IPS DF 6.9 (cell line): ENCODE results near the gene SEC14L5.

Source experiments
- DNase-seq: peaks from one replicate; pipeline ENCODE4 v3.0.0-alpha.2; 2013; ENCODE audit warnings: low read depth, low spot score
- H3K27ac ChIP-seq: one replicate; pipeline ENCODE4 v1.5.1; 2013; ENCODE audit warnings: low read length, control low read depth
- H3K27me3 ChIP-seq: 2 replicates; pipeline ENCODE4 v1.6.1; 2013; ENCODE audit warnings: mild to moderate bottlenecking, low read length; ENCODE audit not compliant: control insufficient read depth, insufficient read depth
- H3K36me3 ChIP-seq: 2 replicates; pipeline ENCODE4 v1.6.1; 2013; ENCODE audit warnings: low read length; ENCODE audit not compliant: control insufficient read depth, insufficient read depth
- H3K4me1 ChIP-seq: 2 replicates; pipeline ENCODE4 v1.6.1; 2013; ENCODE audit warnings: low read length; ENCODE audit not compliant: control insufficient read depth, insufficient read depth
- H3K4me3 ChIP-seq: 2 replicates; pipeline ENCODE4 v1.5.1; 2013; ENCODE audit warnings: mild to moderate bottlenecking, low read length
- H3K9me3 ChIP-seq: 2 replicates; pipeline ENCODE4 v1.6.1; 2013; ENCODE audit warnings: low read length, inconsistent platforms; ENCODE audit not compliant: control insufficient read depth, insufficient read depth
- WGBS: extraction: QIAGEN DNeasy Blood & Tissue Kit; methylation state at CpG from one replicate; pipeline ENCODE4 v1.1.7; 2013; ENCODE audit warnings: mixed read lengths, missing lambda C conversion rate; ENCODE audit not compliant: insufficient read length, insufficient coverage; 5-methylcytosine and 5-hydroxymethylcytosine counted together

SEC14L5 gene

DNA sequence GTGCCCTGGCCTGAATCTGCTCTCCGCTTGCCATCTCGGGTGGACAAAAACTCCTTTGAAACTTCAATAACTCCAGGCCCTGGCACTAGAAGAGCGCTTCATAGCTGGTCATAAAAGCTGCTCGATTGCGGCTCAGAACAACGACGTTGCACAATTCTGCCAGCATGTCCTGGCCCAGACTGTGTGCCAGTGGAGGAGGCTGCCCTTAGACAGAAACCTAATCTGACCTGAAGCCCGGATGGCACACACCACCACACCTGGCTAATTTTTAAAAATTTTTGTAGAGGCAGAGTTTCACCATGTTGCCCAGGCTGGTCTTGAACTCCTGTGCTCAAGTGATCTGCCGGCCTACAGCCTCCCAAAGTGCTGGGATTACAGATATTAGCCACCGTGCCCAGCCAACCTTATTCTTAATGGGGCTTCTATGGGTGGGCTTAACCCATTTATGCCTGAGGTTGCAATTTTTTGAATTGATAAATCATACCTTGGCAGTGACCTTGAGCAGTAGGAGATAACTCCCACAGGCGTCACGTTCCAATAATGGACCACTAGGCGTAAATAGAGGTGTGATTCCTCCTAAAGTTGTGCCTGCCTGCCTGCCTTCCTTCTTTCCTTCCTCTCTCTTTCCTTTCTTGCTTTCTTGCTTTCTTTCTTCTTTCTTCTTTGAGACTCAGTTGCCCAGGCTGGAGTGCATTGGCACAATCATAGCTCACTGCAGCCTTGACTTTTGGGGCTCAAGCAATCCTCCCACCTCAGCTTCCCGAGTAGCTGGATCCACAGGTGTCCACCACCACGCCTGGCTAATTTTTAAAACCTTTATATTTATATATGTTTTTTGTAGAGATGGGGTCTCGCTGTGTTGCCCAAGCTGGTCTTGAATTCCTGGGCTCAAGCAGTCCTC, 20.1 kb upstream of the SEC14L5 start:
- WGBS, result no CpG with 5 or more reads among the region's 16 CpGs
- no peak for DNase-seq

GRCh38 chr16:4938683-4939030, 19.5 kb upstream of the SEC14L5 start:
- H3K27ac ChIP-seq, result no peak overlapping the region
- H3K4me3 ChIP-seq, result no peak overlapping the region
- H3K36me3 ChIP-seq, result no peaks in the 10 kb centered on the region
- no peaks in the 10 kb centered on the region for H3K27me3 ChIP-seq
- WGBS, result no CpG with 5 or more reads among the region's 5 CpGs
- DNase-seq, result no peak
- H3K9me3 ChIP-seq, result no peaks in the 10 kb centered on the region
- peaks cover 17% of the 10 kb centered on the region for H3K4me1 ChIP-seq

More for the DNA sequence above, 20.1 kb upstream of the SEC14L5 start:
- Histone ChIP-seq H3K4me1 (peaks cover 13% of the 10 kb centered on the region), H3K27me3 (no peaks in the 10 kb centered on the region), H3K36me3 (no peaks in the 10 kb centered on the region), H3K27ac (no peak overlapping the region), H3K4me3 (no peak overlapping the region), H3K9me3 (no peaks in the 10 kb centered on the region)

DNA sequence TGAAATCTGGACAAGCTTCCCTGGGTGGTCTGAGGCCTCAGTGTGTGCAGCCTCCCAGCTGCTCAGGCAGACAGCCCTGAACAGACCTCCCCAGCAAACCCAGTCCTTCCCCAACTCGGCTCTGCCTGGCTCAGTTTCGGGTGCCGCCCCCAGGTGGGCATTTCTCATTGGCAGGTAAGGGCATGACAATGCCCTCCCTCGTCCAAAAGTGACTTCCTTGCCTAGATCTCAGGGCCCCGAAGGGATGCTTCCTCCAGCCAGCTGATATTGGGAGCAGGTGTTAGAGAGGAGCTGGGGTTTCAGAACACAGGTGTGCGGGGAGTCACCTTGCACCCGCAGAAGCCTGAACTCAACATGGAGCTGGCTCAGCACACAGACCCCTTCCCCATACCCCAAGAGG, 17.4 kb upstream of the SEC14L5 start:
- DNase-seq, result no peak
- no peaks in the 10 kb centered on the region for H3K36me3 ChIP-seq
- WGBS, result no CpG with 5 or more reads among the region's 7 CpGs
- H3K27me3 ChIP-seq, result no peaks in the 10 kb centered on the region
- no peak overlapping the region for H3K4me3 ChIP-seq
- H3K4me1 ChIP-seq, result peaks cover 19% of the 10 kb centered on the region
- no peaks in the 10 kb centered on the region for H3K9me3 ChIP-seq
- no peak overlapping the region for H3K27ac ChIP-seq

GRCh38 chr16:4942481-4942880, 15.6 kb upstream of the SEC14L5 start:
- WGBS, result no CpG with 5 or more reads among the region's 9 CpGs
- Histone ChIP-seq H3K27me3 (no peaks in the 10 kb centered on the region), H3K36me3 (no peaks in the 10 kb centered on the region), H3K27ac (no peak overlapping the region), H3K4me1 (peaks cover 17% of the 10 kb centered on the region), H3K4me3 (no peak overlapping the region), H3K9me3 (no peaks in the 10 kb centered on the region)
- no peak for DNase-seq

DNA sequence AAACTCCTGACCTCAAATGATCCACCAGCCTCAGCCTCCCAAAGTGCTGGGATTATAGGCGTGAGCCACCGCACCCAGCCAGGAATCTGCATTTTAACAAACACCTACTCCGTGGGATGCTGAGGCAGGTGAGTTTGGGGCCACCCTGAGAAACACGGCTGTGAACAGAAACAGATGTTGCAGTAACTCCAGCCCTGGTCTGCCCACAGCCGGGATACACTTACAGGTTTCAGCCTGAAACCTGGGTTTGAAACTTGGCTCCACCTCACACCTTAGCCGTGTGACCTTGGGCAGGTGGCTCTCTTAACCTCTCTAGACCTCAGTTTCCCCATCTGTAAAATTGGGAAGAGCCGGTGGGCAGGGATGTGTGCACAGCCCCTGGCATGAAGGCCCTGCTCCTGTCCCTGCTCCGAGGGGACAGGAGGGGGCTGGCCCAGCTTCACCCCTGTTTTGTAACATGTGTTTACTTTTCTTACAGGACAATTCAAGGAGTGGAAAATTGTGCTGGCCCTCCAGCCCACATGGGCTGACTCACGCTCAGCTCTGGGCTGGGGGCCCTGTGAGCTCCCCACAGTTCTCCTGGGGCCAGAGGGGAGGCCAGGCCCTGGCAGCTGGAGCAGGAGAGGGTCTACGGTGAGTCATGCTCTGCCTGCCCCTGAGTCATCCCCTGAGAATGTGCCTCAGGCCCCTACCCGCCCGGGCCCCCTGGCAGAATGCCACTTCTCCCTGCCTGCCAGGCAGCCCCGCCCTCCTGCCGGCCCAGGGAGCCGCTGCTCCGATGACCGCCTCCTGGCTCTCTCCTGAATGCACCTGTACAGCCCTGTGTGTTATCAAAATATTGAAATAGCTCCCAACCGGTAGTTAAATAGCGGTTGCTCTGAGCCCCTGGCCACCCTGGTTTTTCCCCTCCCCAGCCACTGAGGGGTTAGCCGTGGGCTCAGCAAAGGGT, 13.5 kb upstream of the SEC14L5 start:
- DNase-seq, result no peak
- H3K27me3 ChIP-seq, result no peaks in the 10 kb centered on the region
- peaks cover 21% of the 10 kb centered on the region for H3K4me1 ChIP-seq
- H3K27ac ChIP-seq, result no peak overlapping the region
- no peaks in the 10 kb centered on the region for H3K36me3 ChIP-seq
- no peaks in the 10 kb centered on the region for H3K9me3 ChIP-seq
- WGBS, result no CpG with 5 or more reads among the region's 20 CpGs
- H3K4me3 ChIP-seq, result no peak overlapping the region

DNA sequence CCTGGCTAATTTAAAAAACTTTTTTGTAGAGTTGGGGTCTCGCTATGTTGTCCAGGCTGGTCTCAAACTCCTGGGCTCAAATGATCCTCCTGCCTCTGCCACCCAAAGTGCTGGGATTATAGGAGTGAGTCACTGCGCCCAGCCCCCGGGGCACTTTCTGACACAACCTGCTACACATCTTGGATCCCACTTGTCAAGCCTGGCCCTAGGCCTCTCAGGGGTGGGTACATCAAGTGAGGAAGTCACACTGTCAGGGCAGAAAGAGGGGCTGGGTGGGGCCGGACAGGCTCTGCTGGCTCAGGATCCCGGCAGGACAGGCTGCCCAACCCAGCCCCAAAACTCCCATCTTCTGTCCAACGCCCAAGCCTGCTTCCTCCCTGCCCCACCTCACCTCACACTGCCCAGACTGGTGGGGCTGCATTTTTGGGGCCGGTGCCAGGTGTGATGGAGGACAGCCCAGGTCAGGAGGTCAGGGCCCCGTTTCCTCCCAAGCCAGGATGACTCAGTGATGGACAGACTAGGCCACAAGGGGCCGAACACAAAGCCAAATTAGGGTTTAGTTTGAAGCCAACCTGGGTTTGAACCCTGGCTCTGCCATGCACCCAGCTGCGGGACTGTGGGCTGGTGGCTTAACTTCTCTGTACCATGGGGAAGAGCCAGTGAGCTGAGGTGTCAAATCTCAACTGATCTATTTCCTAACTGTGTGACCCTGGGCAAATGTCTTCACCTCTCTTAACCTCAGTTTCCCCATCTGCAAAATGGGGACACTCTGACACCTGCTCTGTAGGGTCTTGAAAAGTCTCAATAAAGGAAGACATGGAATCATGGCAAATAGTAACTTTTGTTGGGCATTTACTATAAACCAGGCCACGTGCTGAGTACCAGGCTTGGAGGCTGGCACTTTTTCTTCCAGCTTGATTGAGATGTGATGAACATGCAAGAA, 12.3 kb upstream of the SEC14L5 start:
- Histone ChIP-seq H3K9me3 (no peaks in the 10 kb centered on the region), H3K4me1 (peaks cover 21% of the 10 kb centered on the region), H3K27me3 (no peaks in the 10 kb centered on the region), H3K4me3 (no peak overlapping the region), H3K36me3 (no peaks in the 10 kb centered on the region), H3K27ac (no peak overlapping the region)
- no peak for DNase-seq
- WGBS, result no CpG with 5 or more reads among the region's 11 CpGs

DNA sequence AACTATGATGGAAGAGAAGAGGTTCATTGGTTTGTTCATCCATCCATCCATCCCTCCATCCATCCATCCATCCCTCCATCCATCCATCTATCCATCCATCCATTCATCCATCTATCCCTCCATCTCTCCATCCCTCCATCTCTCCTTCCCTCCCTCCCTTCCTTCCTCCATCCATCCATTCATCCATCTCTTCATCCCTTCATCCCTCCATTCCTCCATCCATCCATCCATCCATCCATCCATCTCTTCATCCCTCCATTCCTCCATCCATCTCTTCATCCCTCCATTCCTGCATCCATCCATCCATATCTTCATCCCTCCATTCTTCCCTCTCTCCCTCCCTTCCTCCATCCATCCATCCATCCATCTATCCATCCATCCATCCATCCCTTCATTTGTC, 11.2 kb upstream of the SEC14L5 start:
- peaks cover 17% of the 10 kb centered on the region; the same call in 1 of the 2 replicates for H3K4me1 ChIP-seq
- no peaks in the 10 kb centered on the region for H3K27me3 ChIP-seq

DNA sequence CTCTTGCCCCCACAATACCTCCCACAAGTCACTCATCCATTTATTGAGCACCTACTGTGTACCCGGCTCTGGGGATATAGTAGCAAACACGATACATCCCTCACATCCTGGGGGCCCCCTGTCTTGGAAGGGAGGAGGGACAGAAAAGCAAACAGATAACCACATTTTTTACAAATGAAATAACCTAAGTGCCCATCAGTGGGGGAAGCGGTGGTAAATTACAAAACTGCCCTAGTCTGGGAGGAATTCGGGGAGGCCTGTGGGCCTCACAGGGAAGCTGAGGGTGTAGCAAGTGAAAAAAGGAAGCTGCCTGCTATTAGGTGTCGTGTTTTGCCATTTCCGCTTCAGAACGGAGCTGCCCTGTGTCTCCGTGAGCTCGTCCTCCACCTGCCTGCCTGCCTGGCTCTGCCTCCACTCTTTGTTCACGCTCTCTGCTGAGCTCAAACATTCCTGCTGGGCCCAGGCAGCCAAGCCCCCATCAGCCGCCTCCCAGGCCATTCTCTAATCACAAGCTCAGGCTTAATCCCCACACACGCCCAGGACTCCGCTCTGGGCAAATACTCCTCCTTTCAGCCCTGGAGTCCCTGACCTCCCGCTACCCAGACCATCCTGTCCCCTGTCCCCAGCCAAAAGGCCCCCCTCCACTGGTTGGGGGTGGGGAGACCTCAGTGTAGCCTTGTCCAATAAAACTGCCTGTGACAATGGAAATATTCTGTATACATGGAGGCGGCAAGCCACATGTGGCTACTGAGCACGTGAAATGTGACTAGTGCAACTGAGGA, 10.2 kb upstream of the SEC14L5 start:
- WGBS, result no CpG with 5 or more reads among the region's 16 CpGs
- Histone ChIP-seq H3K36me3 (no peaks in the 10 kb centered on the region), H3K4me1 (peaks cover 16% of the 10 kb centered on the region; the same call in 1 of the 2 replicates), H3K27ac (no peak overlapping the region), H3K4me3 (no peak overlapping the region), H3K27me3 (no peaks in the 10 kb centered on the region), H3K9me3 (no peaks in the 10 kb centered on the region)
- no peak for DNase-seq

More for the DNA sequence above, 11.2 kb upstream of the SEC14L5 start:
- Histone ChIP-seq H3K27ac (no peak overlapping the region), H3K9me3 (no peaks in the 10 kb centered on the region), H3K36me3 (no peaks in the 10 kb centered on the region), H3K4me3 (no peak overlapping the region)
- DNase-seq, result no peak

DNA sequence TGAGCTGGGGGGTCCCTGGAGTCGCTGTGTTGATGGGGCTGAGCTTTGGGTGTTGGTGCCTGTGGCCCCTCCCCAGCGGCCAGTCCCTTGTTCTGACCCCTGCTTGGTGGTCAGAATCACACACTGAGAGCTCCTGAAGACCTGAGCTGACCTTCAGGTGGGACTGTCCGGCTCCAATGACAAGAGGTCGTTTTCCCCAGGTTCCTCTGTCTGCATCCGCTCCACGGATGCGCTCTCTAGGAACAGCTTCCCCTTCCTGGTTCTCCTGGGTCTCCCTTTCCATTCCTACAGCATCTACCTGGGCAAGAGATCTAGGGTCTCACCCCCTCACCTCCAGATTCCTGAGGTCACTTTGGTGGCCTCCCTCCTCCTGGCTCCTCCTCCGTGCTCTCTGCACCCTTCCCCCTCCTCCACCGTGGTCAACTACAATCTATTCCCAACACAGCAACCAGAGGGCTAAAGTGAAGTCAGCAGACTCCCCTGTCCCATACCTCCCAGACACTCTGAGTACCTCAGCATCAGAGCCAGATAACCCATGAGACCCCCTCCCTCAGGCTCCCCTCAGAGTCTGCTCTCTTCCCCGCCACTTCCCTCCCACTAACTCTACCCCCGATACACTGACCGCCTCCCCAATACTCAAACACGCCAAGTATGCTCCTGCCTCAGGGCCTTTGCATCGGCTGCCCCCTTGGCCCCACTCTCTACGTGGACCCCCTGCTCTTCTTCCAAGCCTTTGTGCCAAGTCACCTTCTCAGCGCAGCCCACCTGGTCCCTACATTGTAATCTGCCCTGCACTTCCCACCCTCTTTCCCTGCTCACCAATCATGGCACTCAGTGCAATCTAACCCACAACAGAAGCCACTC, 9.0 kb upstream of the SEC14L5 start:
- Histone ChIP-seq H3K36me3 (no peaks in the 10 kb centered on the region), H3K9me3 (no peaks in the 10 kb centered on the region), H3K27me3 (no peaks in the 10 kb centered on the region), H3K27ac (no peak overlapping the region), H3K4me3 (no peak overlapping the region), H3K4me1 (peaks cover 9% of the 10 kb centered on the region; the same call in 1 of the 2 replicates)
- DNase-seq, result no peak
- WGBS, result no CpG with 5 or more reads among the region's 16 CpGs
